Activated T-helper 17 cell treated with anti-CD3 and anti-CD28 coated beads, Interleukin-2, amount 50 U/mL, for 72 hours (primary cell): Measurements from ENCODE around the gene CCDC85A. TPM values are rescaled to one million over a fixed set of nuclear protein-coding genes. Genes with fewer than 3 reads are reported as not detected.

Experiments
- ATAC-seq: fragments of 150-1000 bp; cut with Tn5 transposase; replicated peaks from 2 replicates; pipeline ENCODE4 v1.10.0; 2021; ENCODE audit warnings: mild to moderate bottlenecking, moderate library complexity
- H3K27ac Mint-ChIP-seq: one replicate; pipeline ENCODE4 v1.8.0; 2022; ENCODE audit warnings: mixed read lengths
- H3K27me3 Mint-ChIP-seq: one replicate; pipeline ENCODE4 v1.8.0; 2022; ENCODE audit warnings: mixed read lengths
- H3K36me3 Mint-ChIP-seq: one replicate; pipeline ENCODE4 v1.8.0; 2022; ENCODE audit warnings: low read depth, mild to moderate bottlenecking, mixed read lengths
- H3K4me1 Mint-ChIP-seq: one replicate; pipeline ENCODE4 v1.8.0; 2022; ENCODE audit warnings: mixed read lengths
- H3K4me3 Mint-ChIP-seq: one replicate; pipeline ENCODE4 v1.8.0; 2022; ENCODE audit warnings: mild to moderate bottlenecking, mixed read lengths
- H3K9me3 Mint-ChIP-seq: one replicate; pipeline ENCODE4 v1.8.0; 2022; ENCODE audit warnings: mixed read lengths
- total RNA-seq, 2 donors: library from RNA; stranded (reverse); gene quantifications; one replicate each; pipeline ENCODE4 v1.2.3, GENCODE V29; 2022

Gene CCDC85A
- total RNA-seq, 2 donors from 2014 or later, result not detected

GRCh38 chr2:56372071-56372656, 188.4 kb downstream of the CCDC85A start:
- Mint-ChIP-seq H3K9me3 (peaks cover 5% of the 10 kb centered on the region), H3K4me1 (no peaks in the 10 kb centered on the region), H3K4me3 (no peak overlapping the region), H3K27me3 (no peaks in the 10 kb centered on the region), H3K36me3 (no peaks in the 10 kb centered on the region), H3K27ac (no peak overlapping the region)
- no peak for ATAC-seq

GRCh38 chr2:56375251-56375650, 191.5 kb downstream of the CCDC85A start:
- H3K36me3 Mint-ChIP-seq, result no peaks in the 10 kb centered on the region
- no peaks in the 10 kb centered on the region for H3K27me3 Mint-ChIP-seq
- ATAC-seq, result no peak
- no peaks in the 10 kb centered on the region for H3K4me1 Mint-ChIP-seq
- no peak overlapping the region for H3K27ac Mint-ChIP-seq
- H3K4me3 Mint-ChIP-seq, result no peak overlapping the region
- H3K9me3 Mint-ChIP-seq, result peaks cover 5% of the 10 kb centered on the region

DNA sequence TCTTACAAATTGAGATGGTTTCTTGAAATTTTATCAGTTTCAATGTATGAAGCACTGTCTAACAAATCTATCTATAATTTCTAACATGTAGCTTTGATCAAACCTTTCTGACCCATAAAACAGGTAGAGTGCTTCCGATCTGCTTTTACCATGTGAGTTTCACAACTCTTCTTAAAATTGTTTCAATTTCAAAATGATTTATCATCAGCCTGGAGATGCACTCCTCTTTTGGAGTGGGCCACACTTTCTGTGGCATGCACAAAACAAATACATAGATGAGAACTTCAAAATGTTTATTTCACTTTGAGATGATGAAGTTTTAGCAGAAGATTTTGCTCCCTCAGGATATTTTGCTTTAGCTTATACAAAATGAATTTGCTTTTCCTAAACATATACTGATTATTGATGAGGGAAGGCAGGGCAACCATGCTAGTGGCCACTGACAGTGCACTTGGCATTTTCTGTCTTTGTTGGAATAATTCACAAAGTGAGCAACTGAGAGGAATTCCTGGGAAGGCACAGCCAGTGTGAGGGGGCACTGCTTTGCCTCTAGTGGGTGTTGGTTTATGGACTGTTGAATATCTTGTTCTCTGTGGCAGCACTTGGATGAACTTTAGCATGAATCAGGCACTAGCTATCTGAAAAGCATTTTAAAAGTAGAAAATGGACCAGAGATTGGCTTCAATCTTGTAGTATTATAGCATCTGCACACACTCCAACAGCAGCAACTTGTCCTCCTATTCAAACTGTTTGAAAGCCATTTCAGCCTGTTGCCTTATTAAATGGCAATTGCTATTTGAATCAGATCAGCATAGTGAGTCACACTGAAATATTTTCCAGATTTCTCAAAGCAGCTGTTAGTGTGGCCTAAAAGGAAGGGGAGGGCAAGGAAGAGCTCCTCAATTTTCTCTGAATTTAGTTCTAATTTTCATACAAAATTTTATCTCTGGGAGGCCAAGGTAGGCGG, 193.2 kb downstream of the CCDC85A start:
- H3K4me1 Mint-ChIP-seq, result no peaks in the 10 kb centered on the region

DNA sequence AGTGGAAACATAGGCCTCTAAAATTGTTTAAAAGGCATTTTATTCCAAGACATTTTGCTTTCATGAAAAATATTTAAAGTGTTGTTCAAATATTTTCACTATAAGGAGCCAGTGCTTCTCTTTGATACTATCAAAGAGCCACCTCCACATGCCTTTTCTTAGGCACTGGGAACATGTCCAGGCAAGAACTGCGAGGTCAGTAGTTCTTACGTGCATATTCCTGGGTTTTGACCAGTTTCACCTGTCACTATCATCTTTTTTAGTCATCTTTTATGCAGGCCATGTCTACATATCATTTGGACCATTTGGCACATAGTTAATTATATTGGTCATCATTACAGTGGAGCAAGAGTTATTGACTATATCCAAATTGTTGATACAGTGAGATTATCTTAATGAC, 195.3 kb downstream of the CCDC85A start:
- no peaks in the 10 kb centered on the region for H3K4me1 Mint-ChIP-seq
- H3K4me3 Mint-ChIP-seq, result no peak overlapping the region
- no peaks in the 10 kb centered on the region for H3K27me3 Mint-ChIP-seq
- no peak for ATAC-seq
- no peaks in the 10 kb centered on the region for H3K36me3 Mint-ChIP-seq
- H3K9me3 Mint-ChIP-seq, result no peaks in the 10 kb centered on the region
- H3K27ac Mint-ChIP-seq, result no peak overlapping the region

More for the DNA sequence above, 193.2 kb downstream of the CCDC85A start:
- no peak for ATAC-seq
- Mint-ChIP-seq H3K4me3 (no peak overlapping the region), H3K36me3 (no peaks in the 10 kb centered on the region), H3K27me3 (no peaks in the 10 kb centered on the region), H3K9me3 (peaks cover 5% of the 10 kb centered on the region), H3K27ac (no peak overlapping the region)

GRCh38 chr2:56380861-56381260, 197.1 kb downstream of the CCDC85A start:
- no peak for ATAC-seq
- no peak overlapping the region for H3K27ac Mint-ChIP-seq
- H3K27me3 Mint-ChIP-seq, result no peaks in the 10 kb centered on the region
- no peaks in the 10 kb centered on the region for H3K9me3 Mint-ChIP-seq
- H3K4me3 Mint-ChIP-seq, result no peak overlapping the region
- no peaks in the 10 kb centered on the region for H3K36me3 Mint-ChIP-seq
- H3K4me1 Mint-ChIP-seq, result no peaks in the 10 kb centered on the region

- no peaks in the 10 kb centered on the region for H3K27me3 Mint-ChIP-seq
- H3K36me3 Mint-ChIP-seq, result no peaks in the 10 kb centered on the region
- no peaks in the 10 kb centered on the region for H3K9me3 Mint-ChIP-seq
- ATAC-seq, result no peak
- H3K27ac Mint-ChIP-seq, result no peak overlapping the region
- H3K4me1 Mint-ChIP-seq, result no peaks in the 10 kb centered on the region
- H3K4me3 Mint-ChIP-seq, result no peak overlapping the region
Measured at GRCh38 chr2:56382466-56382865, 198.7 kb downstream of the CCDC85A start.

DNA sequence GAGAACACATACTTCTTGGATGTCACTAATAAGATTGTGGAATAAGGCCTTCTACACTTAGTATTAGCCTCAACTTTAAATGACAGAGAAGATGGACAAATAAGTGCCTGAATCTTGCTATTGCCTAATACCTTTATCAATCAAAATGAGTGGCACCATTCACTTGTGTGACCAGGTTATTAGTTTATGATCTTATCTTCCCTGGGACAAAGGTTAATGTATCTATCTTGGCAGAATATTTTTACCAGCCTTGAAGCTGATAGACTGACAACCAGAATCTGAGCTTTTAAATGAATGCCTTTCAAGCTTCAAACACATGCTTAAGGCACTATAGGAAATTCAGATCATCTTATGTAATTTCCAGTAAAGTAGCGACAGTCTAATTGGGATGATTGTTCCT, 202.9 kb downstream of the CCDC85A start:
- no peaks in the 10 kb centered on the region for H3K36me3 Mint-ChIP-seq
- no peaks in the 10 kb centered on the region for H3K4me1 Mint-ChIP-seq
- H3K4me3 Mint-ChIP-seq, result no peak overlapping the region

GRCh38 chr2:56390644-56391043, 206.9 kb downstream of the CCDC85A start:
- ATAC-seq, result no peak
- Mint-ChIP-seq H3K4me3 (no peak overlapping the region), H3K36me3 (no peaks in the 10 kb centered on the region), H3K9me3 (peaks cover 8% of the 10 kb centered on the region), H3K27me3 (no peaks in the 10 kb centered on the region), H3K4me1 (no peaks in the 10 kb centered on the region), H3K27ac (no peak overlapping the region)

More for the DNA sequence above, 202.9 kb downstream of the CCDC85A start:
- ATAC-seq, result no peak
- Mint-ChIP-seq H3K27ac (no peak overlapping the region), H3K9me3 (peaks cover 5% of the 10 kb centered on the region), H3K27me3 (no peaks in the 10 kb centered on the region)

DNA sequence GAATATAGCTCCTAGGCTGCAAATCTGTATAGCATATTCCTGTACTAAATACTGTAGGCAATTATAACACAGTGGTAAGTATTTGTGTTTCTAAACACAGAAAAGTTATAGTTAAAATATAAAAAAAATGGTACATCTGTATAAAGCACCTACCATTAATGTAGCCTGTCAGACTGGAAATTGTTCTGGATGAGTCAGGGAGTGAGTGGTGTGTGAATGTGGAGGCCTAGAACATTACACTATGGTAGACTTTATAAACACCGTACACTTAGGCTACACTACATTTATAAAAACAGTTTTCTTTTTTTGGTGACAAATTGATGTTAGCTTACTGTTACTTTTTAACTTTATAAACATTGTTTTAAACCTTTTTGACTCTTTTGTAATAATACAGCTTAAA, 226.3 kb downstream of the CCDC85A start:
- no peaks in the 10 kb centered on the region for H3K27me3 Mint-ChIP-seq
- no peak for ATAC-seq

GRCh38 chr2:56416500-56417176, 232.8 kb downstream of the CCDC85A start:
- Mint-ChIP-seq H3K27me3 (no peaks in the 10 kb centered on the region), H3K27ac (no peak overlapping the region), H3K36me3 (no peaks in the 10 kb centered on the region), H3K4me1 (no peaks in the 10 kb centered on the region), H3K9me3 (peaks cover 21% of the 10 kb centered on the region), H3K4me3 (no peak overlapping the region)
- no peak for ATAC-seq

More for the DNA sequence above, 226.3 kb downstream of the CCDC85A start:
- Mint-ChIP-seq H3K36me3 (no peaks in the 10 kb centered on the region), H3K4me1 (no peaks in the 10 kb centered on the region), H3K27ac (no peak overlapping the region), H3K4me3 (no peak overlapping the region), H3K9me3 (peaks cover 20% of the 10 kb centered on the region)
